ENCODE measurements around the gene PXN. TPM values are rescaled to one million over a fixed set of nuclear protein-coding genes. Genes with fewer than 3 reads are reported as not detected.

Gene PXN
- total RNA-seq, 4 donors from 2014 or later, result 37.2 to 63.7 (median 51.6) TPM

DNA sequence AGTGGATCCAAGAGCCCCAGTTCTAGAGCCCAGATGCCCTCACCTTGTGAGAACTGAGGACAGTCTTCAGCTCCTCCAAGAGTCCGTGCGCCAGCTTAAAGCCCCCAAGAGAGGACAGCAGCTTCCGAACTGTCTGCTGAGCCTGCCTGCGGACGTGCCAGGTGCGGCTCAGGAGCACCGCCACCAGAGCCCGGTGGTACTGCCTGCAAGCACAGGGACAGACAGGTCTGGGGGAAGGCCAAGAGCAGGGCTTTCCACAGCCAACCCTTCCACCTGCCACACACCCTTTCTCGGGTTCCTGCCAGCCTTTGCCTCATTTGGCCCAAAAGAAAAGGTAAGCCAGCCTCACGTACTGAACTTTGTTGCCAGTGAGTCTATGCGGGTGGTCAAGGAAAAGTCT is 101.2 kb downstream of the PXN start:
- no peak overlapping the region for H3K27ac ChIP-seq
- no peaks in the 10 kb centered on the region for H3K27me3 ChIP-seq
- 83% methylated on average over 11 of the region's 11 CpGs for WGBS
- H3K4me3 ChIP-seq, result no peak overlapping the region
- no peak for TF ChIP-seq POLR2AphosphoS5 (IDR thresholded peaks at IDR 0.05)
- TF ChIP-seq, protein P1, sequence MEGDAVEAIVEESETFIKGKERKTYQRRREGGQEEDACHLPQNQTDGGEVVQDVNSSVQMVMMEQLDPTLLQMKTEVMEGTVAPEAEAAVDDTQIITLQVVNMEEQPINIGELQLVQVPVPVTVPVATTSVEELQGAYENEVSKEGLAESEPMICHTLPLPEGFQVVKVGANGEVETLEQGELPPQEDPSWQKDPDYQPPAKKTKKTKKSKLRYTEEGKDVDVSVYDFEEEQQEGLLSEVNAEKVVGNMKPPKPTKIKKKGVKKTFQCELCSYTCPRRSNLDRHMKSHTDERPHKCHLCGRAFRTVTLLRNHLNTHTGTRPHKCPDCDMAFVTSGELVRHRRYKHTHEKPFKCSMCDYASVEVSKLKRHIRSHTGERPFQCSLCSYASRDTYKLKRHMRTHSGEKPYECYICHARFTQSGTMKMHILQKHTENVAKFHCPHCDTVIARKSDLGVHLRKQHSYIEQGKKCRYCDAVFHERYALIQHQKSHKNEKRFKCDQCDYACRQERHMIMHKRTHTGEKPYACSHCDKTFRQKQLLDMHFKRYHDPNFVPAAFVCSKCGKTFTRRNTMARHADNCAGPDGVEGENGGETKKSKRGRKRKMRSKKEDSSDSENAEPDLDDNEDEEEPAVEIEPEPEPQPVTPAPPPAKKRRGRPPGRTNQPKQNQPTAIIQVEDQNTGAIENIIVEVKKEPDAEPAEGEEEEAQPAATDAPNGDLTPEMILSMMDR (IDR thresholded peaks at IDR 0.05), result no peak
- TF ChIP-seq EP300 (IDR thresholded peaks at IDR 0.05), result no peak
- no peak for TF ChIP-seq POLR2A (IDR thresholded peaks at IDR 0.05)
- H3K9me3 ChIP-seq, result no peaks in the 10 kb centered on the region
- peaks cover 94% of the 10 kb centered on the region for H3K36me3 ChIP-seq
- no peak for DNase-seq (ENCODE audit: low spot score in 2 of 2)
- H3K4me1 ChIP-seq, result no peaks in the 10 kb centered on the region

DNA sequence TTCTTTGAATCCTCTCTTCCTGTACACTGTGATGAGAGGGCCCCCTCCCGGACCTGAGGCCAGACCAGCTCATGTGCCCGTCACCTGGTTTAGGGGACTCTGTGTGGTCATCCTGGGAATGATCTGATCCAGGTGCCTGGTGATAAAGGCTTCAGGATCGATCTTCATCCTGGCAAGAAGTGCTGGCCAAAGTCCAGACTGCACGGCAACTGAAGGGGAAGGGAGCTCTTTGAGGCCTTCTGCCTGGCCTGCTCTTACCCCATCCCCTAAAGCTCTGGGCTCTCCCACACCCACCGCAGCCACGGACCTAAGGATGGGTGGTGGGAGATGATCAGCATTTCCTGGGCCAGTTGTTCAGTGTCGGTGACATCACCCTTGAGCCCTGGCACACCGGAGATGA is 102.8 kb downstream of the PXN start:
- 89% methylated on average over 5 of the region's 8 CpGs for WGBS
- TF ChIP-seq EP300 (IDR thresholded peaks at IDR 0.05) (no peak), POLR2A (IDR thresholded peaks at IDR 0.05) (no peak), POLR2AphosphoS5 (IDR thresholded peaks at IDR 0.05) (no peak)
- TF ChIP-seq, protein P1 (IDR thresholded peaks at IDR 0.05), result no peak
- H3K9me3 ChIP-seq, result no peaks in the 10 kb centered on the region
- no peaks in the 10 kb centered on the region for H3K4me1 ChIP-seq
- DNase-seq (ENCODE audit: low spot score in 2 of 2), result no peak
- H3K36me3 ChIP-seq, result peaks cover 94% of the 10 kb centered on the region
- H3K27me3 ChIP-seq, result no peaks in the 10 kb centered on the region
- no peak overlapping the region for H3K4me3 ChIP-seq
- no peak overlapping the region for H3K27ac ChIP-seq

DNA sequence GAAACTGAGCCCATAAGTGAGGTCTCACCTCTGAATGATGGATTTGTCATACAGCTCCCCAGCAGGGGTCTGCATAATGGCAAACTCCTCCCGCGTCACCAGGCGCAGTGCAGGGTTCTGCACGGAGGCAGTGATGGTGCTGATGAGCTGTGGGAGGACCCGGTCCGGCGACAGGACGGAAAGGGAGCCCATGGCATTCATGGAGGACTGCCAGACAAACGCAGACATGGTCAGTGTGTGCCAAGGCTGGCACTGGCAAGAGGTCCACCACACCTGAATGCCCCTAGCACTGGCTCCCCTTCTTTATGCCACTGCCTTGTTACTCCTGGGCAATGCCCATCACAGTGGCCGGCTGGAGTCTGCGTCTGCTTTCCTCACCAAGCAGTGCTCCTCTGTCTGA is 103.7 kb downstream of the PXN start:
- Histone ChIP-seq H3K4me3 (no peak overlapping the region), H3K27me3 (no peaks in the 10 kb centered on the region), H3K4me1 (no peaks in the 10 kb centered on the region), H3K27ac (no peak overlapping the region), H3K9me3 (no peaks in the 10 kb centered on the region), H3K36me3 (peaks cover 96% of the 10 kb centered on the region)
- no peak for DNase-seq (ENCODE audit: low spot score in 2 of 2)
- 87% methylated on average over 9 of the region's 11 CpGs for WGBS
- TF ChIP-seq, protein P1 (IDR thresholded peaks at IDR 0.05), result no peak
- no peak for TF ChIP-seq EP300 (IDR thresholded peaks at IDR 0.05)
- no peak for TF ChIP-seq POLR2AphosphoS5 (IDR thresholded peaks at IDR 0.05)
- no peak for TF ChIP-seq POLR2A (IDR thresholded peaks at IDR 0.05)

Other genes with a start within 250 kb of the PXN start
- 10 to 100 TPM; 30.0 to 39.6 (median 33.1) TPM for gene RAB35, start 149.0 kb downstream of the PXN start, total RNA-seq
- gene GCN1, start 71.0 kb downstream of the PXN start, total RNA-seq, result 100 to 1,000 TPM in 2 of 4 donors, 10 to 100 TPM in 2; 62.0 to 310 (median 101) TPM
- 1,000 to 10,000 TPM; 1,993 to 4,861 (median 3,987) TPM for gene RPLP0, start 64.6 kb downstream of the PXN start, total RNA-seq
- under 1 TPM; under 0.01 TPM for gene RNU4-2, start 26.2 kb upstream of the PXN start, total RNA-seq
- gene RNU4-1, start 27.5 kb upstream of the PXN start, total RNA-seq, result not detected
- 1 to 10 TPM; 1.8 to 4.4 (median 3.6) TPM for gene SIRT4, start 36.6 kb upstream of the PXN start, total RNA-seq
- gene PLA2G1B, start 62.0 kb upstream of the PXN start, total RNA-seq, result not detected
- under 1 TPM; 0.40 to 0.86 (median 0.61) TPM for gene MSI1, start 103.4 kb upstream of the PXN start, total RNA-seq
- gene COX6A1, start 172.4 kb upstream of the PXN start, total RNA-seq, result 1,000 to 10,000 TPM in 1 of 4 donors, 100 to 1,000 TPM in 3; 569 to 1,135 (median 836) TPM
- 10 to 100 TPM in 3 of 4 donors, 1 to 10 TPM in 1; 9.7 to 22.9 (median 17.4) TPM for gene TRIAP1, start 180.7 kb upstream of the PXN start, total RNA-seq
- 10 to 100 TPM; 17.5 to 27.8 (median 21.0) TPM for gene GATC, start 180.7 kb upstream of the PXN start, total RNA-seq
- gene SRSF9, start 204.0 kb upstream of the PXN start, total RNA-seq, result 10 to 100 TPM; 51.5 to 98.5 (median 73.0) TPM
- 100 to 1,000 TPM; 167 to 493 (median 469) TPM for gene DYNLL1, start 230.4 kb upstream of the PXN start, total RNA-seq

Measured in suprapubic skin (tissue), 4 donors.